Right atrium auricular region (tissue), 2 donors: Measurements from ENCODE around the gene GABPB1. TPM values are rescaled to one million over a fixed set of nuclear protein-coding genes. Genes with fewer than 3 reads are reported as not detected.

Source experiments
- DNase-seq: peaks from one replicate; pipeline ENCODE4 v3.0.0-alpha.2; 2019; ENCODE audit warnings: low spot score
- H3K27ac ChIP-seq, 2 donors: fragments of 200-600 bp; sonication (generic); 1 replicate in 1 of 2; 2 replicates in 1 of 2; pipeline ENCODE4 v1.5.1; 2016 to 2019
- H3K27me3 ChIP-seq, 2 donors: fragments of 200-600 bp; sonication (generic); one replicate each; pipeline versions ENCODE4 v1.5.1 to v1.6.0; 2017 to 2019
- H3K36me3 ChIP-seq: fragments of 200-600 bp; sonication (generic); one replicate; pipeline ENCODE4 v1.5.1; 2016
- H3K4me1 ChIP-seq, 2 donors: fragments of 200-600 bp; sonication (generic); one replicate each; pipeline versions ENCODE4 v1.5.1 to v1.6.0; 2017 to 2019
- H3K4me3 ChIP-seq, 2 donors: fragments of 200-600 bp; sonication (generic); 1 replicate in 1 of 2; 2 replicates in 1 of 2; pipeline ENCODE4 v1.5.1; 2017 to 2019; ENCODE audit warnings: mild to moderate bottlenecking in 1 of 2, moderate library complexity in 1 of 2
- H3K9me3 ChIP-seq, 2 donors: fragments of 200-600 bp; sonication (generic); one replicate each; pipeline ENCODE4 v1.5.1; 2019
- CTCF ChIP-seq, 2 donors: fragments of 200-600 bp; sonication (generic); IDR thresholded peaks; one replicate each; pipeline ENCODE4 v1.5.1; 2019; ENCODE audit warnings: antibody characterized with exemption in 2 of 2
- total RNA-seq, 2 donors: library from RNA; depleted of rRNA; stranded (reverse); fragments of >200 nt; gene quantifications; one replicate each; pipeline ENCODE4 v1.1.0, GENCODE V29; 2016

Gene GABPB1
- total RNA-seq, 2 donors from 2014 or later: 11.5 to 13.9 TPM

GRCh38 chr15:50321680-50322210 is 33.3 kb downstream of the GABPB1 start:
- Histone ChIP-seq H3K27me3 (no peaks in the 10 kb centered on the region), H3K4me1 (no peaks in the 10 kb centered on the region), H3K4me3 (no peak overlapping the region), H3K27ac (no peak overlapping the region), H3K36me3 (no peaks in the 10 kb centered on the region), H3K9me3 (no peaks in the 10 kb centered on the region)
- TF ChIP-seq CTCF (IDR thresholded peaks at IDR 0.05): no peak
- no peak for DNase-seq

- H3K9me3 ChIP-seq: no peaks in the 10 kb centered on the region
- no peaks in the 10 kb centered on the region for H3K4me1 ChIP-seq
- DNase-seq: no peak
- H3K27ac ChIP-seq: no peak overlapping the region
- no peaks in the 10 kb centered on the region for H3K27me3 ChIP-seq
- TF ChIP-seq CTCF (IDR thresholded peaks at IDR 0.05): no peak
- no peak overlapping the region for H3K4me3 ChIP-seq
- H3K36me3 ChIP-seq: no peaks in the 10 kb centered on the region
Measured at GRCh38 chr15:50320504-50320903, 34.5 kb downstream of the GABPB1 start.

- H3K4me3 ChIP-seq: no peak overlapping the region
- no peaks in the 10 kb centered on the region for H3K9me3 ChIP-seq
- no peaks in the 10 kb centered on the region for H3K4me1 ChIP-seq
- no peak overlapping the region for H3K27ac ChIP-seq
- no peaks in the 10 kb centered on the region for H3K36me3 ChIP-seq
- no peaks in the 10 kb centered on the region for H3K27me3 ChIP-seq
- DNase-seq: no peak
- TF ChIP-seq CTCF (IDR thresholded peaks at IDR 0.05): no peak
Measured at GRCh38 chr15:50318697-50319096, 36.3 kb downstream of the GABPB1 start.

GRCh38 chr15:50315814-50316630 is 39.0 kb downstream of the GABPB1 start:
- Histone ChIP-seq H3K9me3 (no peaks in the 10 kb centered on the region), H3K27ac (no peak overlapping the region), H3K4me3 (no peak overlapping the region), H3K27me3 (no peaks in the 10 kb centered on the region), H3K4me1 (no peaks in the 10 kb centered on the region), H3K36me3 (no peaks in the 10 kb centered on the region)
- DNase-seq: no peak
- TF ChIP-seq CTCF (IDR thresholded peaks at IDR 0.05): peak; percentile 58 to 63

GRCh38 chr15:50312636-50313035 is 42.4 kb downstream of the GABPB1 start:
- TF ChIP-seq CTCF (IDR thresholded peaks at IDR 0.05): no peak
- no peaks in the 10 kb centered on the region for H3K27me3 ChIP-seq
- H3K4me3 ChIP-seq: no peak overlapping the region
- no peak overlapping the region for H3K27ac ChIP-seq
- peaks cover 0 to 9% of the 10 kb centered on the region in 2 donors for H3K9me3 ChIP-seq
- no peaks in the 10 kb centered on the region for H3K36me3 ChIP-seq
- no peaks in the 10 kb centered on the region for H3K4me1 ChIP-seq
- DNase-seq: no peak
